HuH-7.5 (cell line): ENCODE data around the gene INVS.
A peak's percentile ranks its signal among the peaks of the same experiment; 100 is the strongest.
"Not testable (repeated sequence)": the region's sequence is repeated elsewhere in the genome, so short reads cannot be mapped to it uniquely, and the experiment has no call there.

ENCODE experiments used
- DNase-seq: peaks from one replicate; pipeline ENCODE4 v3.0.0; 2011; ENCODE audit warnings: low spot score

The INVS gene

GRCh38 chr9:100281676-100282387 is 182.8 kb downstream of the INVS start:
- no peak for DNase-seq

DNA sequence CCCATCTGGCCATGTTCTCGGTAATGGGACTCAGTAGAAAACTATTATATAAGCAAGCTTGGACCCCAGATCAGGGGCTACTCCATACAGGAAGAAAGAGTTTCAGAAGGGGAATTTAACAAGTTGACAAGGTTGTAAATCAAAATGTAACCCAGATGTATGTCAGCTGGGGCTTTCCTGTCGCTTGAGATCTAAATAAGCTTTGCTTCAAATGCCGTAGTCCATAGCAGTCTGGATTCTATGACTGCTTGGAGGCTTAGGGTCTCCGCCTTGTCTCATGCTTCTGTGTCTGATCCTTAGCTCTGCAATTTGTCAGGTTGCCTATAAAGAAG is 183.3 kb downstream of the INVS start:
- DNase-seq = no peak

GRCh38 chr9:100284247-100284646 is 185.2 kb downstream of the INVS start:
- DNase-seq = no peak

DNA sequence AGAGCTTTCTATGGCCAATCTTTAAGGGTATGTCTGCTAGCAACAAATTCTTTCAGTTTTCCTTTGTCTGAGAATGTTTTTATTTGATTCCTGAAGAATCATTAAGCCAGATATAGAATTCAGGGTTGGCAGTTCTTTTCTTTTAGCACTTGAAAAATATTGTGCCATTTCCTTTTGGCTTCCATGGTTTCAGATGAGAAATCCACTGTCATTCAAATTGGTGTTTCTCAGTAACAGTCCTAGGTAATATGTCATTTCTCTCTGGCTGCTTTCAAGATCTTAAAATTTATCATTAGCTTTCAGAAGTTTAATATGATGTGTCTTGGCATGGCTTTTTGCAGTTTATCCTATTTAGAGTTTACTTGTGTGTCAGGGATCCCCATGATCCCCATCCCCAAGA is 186.0 kb downstream of the INVS start:
- no peak for DNase-seq

DNA sequence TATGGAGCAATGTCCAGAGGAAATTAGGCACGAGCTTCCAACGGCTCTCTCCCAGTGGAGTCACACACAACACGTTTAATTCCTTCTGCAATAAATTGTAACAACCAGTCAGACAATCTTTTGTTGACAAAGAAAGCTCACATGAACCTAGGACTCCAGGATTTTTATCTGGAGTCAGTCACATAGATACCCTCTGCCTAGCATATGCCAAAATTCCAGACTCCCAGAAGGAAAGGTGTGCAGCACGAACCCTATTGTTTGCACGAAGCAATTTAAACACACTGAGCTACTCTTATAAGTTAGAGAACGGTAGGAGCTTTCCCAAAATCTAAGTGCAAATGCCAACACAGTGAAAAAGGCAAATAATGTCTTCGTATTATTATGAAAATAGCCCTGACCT is 186.6 kb downstream of the INVS start:
- DNase-seq = no peak

- no peak for DNase-seq
These were observed 187.2 kb downstream of the INVS start for GRCh38 chr9:100286257-100286656.

GRCh38 chr9:100287186-100287585 is 188.1 kb downstream of the INVS start:
- DNase-seq = no peak

DNA sequence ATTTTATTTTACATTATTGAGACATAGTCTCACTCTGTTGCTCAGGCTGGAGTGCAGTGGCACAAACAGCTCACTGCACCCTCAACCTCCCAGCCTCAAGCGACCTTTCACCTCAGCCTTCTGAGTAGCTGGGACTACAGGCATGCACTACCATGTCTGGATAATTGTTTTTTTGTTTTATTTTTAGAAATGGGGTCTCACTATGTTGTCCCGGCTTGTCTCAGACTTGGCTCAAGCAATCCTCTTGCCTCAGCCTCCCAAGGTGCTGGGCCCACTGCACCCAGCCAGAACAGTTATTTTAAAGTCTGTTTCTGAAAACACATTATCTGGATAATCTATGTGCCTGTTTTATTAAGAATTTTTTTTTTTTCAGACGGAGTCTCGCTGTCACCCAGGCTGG is 191.7 kb downstream of the INVS start:
- DNase-seq = no peak

- DNase-seq = no peak
These were observed 193.4 kb downstream of the INVS start for GRCh38 chr9:100292414-100292813.

DNA sequence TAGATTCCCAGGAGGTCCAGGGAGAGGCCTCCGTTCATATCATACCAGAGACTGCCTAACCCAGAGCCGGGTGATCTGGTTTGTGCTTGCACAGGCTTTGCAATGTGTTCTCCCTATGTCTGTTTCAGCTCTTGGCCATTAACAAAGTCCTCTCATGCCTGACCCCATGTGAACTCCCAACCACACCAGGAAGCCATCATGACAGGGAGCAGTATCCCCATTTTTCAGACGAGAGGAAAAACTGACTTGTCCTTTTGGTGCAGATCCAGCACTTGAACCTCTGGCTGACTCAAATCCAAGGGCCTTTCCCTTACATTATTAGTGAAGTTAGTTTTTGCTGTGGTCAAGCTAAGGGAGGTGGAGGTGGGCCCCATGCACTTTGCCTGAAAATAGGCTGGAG is 195.3 kb downstream of the INVS start:
- DNase-seq = no peak

- no peak for DNase-seq
These were observed 195.8 kb downstream of the INVS start for GRCh38 chr9:100294806-100295205.

GRCh38 chr9:100295240-100295639 is 196.2 kb downstream of the INVS start:
- peak; percentile 23 for DNase-seq

DNA sequence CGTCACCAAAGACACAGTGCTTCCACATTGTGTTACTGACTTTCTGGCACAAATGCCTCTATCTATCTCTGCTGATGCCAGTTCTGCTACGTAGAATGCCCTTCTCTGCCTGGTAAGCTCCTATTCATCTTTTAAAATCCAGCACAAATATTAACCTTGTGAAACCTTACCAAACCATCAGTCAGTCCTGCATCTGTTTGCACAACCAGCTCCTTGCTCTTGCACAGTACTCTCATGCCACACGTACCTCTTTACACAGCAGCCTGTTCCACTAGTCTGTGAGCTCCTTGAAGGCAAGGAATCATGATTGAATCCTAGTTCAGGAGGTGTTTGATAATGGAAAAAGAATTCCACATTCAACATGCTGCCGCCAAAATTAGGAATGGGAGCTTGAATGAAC is 197.4 kb downstream of the INVS start:
- no peak for DNase-seq

DNA sequence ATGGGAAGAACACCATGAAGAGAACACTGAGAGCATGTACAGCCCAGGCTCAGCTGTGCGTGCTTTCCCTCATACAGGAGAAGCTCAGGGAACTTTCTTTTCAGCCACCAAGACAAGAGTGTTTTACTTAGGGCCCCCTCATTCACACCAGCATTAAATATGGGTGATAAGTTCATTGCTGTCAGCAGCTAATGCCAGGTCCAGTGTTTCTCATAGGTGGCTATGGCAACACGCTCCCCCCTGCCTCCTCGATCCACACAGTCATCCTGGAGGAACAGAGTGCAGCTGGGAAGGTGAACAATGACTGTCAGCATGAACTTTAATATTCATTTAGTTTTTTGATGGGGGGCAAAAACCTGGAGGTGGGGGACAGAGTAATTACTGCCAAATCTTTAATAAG is 199.3 kb downstream of the INVS start:
- DNase-seq = no peak

- no peak for DNase-seq
These were observed 204.7 kb downstream of the INVS start for GRCh38 chr9:100303747-100304146.

DNA sequence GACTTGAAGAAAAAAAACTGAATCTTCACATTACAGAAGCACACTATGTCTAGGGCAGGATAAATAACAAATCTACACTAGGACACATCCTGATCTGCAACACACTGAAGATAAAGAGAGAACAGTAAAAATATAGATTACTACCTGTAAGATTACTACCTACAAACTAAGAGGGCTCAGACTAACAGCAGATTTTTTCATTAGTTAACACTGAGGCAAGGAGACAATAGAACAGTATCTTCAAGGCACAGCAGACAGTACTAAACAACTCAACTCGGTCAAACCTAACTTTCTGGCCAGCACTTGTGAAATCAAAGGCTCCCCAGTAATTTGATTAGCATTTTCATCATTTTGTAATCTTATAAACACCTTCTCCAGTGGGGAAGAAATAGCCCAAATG is 207.2 kb downstream of the INVS start:
- DNase-seq = no peak

DNA sequence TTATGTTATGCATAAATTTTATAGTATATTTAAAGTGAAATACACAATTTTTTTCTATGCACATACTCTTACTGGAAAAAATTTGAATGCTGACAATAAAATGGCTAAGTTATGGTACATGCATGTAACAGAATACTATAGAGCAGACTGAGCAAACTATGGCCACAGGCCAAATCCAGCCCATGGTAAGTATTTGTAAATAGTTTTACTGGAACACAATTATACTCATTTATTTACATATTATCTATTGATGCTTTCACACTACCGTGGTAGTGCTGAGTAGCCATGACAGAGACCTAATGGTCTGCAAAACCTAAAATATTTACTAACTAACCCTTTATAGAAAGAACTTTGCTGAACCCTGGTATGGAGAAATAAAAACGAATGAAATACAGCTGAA is 208.0 kb downstream of the INVS start:
- DNase-seq = no peak

DNA sequence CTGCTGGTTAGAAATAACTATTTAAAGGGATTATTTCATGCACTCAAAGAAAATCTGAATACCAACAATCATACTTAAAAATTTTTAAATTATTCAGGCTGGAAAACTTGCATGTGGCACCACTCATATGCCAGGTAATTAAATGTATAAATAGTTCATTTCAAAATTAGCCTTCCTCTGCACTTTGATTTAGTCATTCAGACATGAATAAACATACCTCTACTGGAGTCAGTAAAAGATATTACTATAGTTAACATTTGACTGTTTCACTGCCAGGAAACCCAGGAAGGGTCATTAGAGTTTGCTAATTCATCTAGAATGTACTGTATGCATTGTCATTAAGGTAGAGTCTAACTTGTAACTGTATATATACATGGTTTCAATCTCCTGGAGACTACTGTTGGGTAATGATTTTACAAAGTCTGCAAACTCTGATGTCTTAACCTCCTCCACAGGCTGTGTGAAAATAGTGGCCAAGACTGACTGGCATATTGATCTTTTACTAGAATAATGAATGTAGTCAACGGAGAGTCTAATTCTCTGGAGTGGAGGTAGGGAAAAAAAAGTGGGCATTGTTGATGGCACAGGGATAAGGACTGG is 210.0 kb downstream of the INVS start:
- no peak for DNase-seq

DNA sequence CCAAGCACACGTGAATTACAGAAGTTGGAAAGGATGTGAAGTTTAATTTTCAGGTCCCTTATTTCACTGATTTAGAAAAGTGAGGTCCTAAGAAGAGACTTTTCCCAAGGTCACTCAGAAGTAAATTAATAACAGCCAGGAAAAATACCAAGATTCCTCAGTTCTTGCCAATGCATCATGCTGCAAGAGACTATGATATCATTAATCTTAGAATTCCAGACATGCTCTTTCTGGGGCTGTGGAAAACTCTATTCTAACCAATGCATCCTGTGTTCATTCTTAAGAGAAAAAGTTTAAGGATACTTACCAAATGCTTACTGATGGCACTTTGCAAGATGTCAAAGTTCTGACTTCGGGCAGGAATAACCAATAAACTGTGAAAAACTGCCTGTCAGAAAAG is 210.9 kb downstream of the INVS start:
- DNase-seq = no peak

GRCh38 chr9:100315561-100315960 is 216.5 kb downstream of the INVS start:
- DNase-seq = no peak

DNA sequence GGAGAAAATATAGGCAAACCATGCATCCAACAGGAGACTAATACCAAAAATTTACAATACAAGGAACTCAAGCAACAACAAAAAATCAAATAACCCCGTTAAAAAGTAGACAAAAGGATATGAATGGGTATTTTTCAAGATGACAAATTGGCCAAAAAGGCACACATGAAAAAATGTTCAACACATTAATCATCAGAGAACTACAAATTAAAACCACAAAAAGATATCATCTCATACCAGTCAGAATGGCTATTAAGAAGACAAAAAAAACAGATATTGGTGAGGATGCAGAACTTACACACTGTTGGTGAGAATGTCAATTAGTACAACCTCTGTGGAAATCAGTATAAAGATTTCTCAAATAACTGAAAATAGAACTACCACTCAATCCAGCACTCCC is 218.7 kb downstream of the INVS start:
- no peak for DNase-seq

DNA sequence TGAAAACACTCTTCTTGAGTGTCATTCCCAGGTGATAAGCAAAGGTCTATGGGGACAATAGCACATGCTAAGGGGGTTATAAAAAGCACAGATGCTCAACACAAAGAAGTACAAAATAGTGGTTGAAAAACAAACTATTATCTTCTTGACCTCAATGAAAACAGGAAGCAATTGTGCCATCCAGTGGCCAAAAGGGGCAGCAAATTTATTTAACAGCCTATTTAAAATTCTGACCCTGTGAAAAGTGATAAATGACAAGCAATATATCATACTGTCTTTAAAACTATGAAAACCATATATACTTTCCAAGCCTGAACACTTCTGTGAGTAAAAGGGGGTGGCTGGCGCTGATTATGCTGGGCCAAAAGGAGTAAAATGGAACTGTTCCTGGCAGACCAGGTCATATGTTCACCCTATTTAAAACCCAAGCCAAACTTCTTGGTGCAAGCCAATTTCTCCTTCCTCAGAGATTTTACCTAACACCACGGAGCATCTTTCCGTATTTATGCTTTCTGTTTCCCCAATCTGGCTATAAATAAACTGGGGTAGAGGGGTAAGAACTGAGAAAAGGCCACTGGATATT is 224.0 kb downstream of the INVS start:
- peak; percentile 7 for DNase-seq

DNA sequence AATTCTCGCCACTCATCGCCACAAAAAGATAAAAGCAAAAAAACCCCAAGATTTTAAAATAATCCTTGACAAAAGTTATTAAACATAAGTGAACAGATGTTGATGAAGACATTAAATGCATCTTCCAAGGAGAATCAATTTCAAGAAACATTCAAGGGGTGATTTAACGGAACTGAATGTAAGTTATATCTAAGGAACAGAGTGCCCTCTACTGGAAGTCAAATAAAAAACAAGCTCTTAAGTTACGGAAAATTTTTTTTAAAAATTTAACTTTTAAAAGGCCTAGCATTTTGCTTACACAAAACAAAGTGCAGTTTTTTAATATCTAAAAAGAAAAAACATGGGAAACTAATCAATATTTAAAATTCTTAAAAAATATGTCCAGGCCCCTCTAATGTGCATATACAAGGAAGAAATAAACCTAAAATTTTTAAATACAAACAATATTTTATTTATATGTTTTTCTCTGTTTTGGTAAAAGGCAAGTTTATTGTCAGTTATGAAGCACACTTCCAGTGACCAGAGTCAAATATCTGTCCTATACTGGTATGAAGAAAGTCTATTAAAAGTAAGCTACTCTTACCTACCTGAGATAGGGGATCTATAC is 225.7 kb downstream of the INVS start:
- no peak for DNase-seq

- DNase-seq = not testable (repeated sequence)
These were observed 239.7 kb downstream of the INVS start for GRCh38 chr9:100338736-100339135.
